Left kidney (tissue), 1 donor: Measurements from ENCODE around the gene GGN. TPM values are rescaled to one million over a fixed set of nuclear protein-coding genes. Genes with fewer than 3 reads are reported as not detected.

Experiments used
- polyA plus RNA-seq: library from polyadenylated mRNA; unstranded; fragments of 120-200 nt; gene quantifications from one replicate; pipeline ENCODE4 v1.2.1, GENCODE V29; 2013; ENCODE audit not compliant: insufficient read length

GGN gene
- polyA plus RNA-seq, 1 donor, result 0.48 TPM

Other genes with a start within 250 kb of the GGN start
- 2.0 TPM for gene DPF1, start 163.8 kb downstream of the GGN start, polyA plus RNA-seq
- 4.6 TPM for gene PPP1R14A, start 131.7 kb downstream of the GGN start, polyA plus RNA-seq
- gene SPINT2, start 123.5 kb downstream of the GGN start, polyA plus RNA-seq, result 274 TPM
- 5.5 TPM for gene C19orf33, start 83.8 kb downstream of the GGN start, polyA plus RNA-seq
- 26.1 TPM for gene YIF1B, start 72.1 kb downstream of the GGN start, polyA plus RNA-seq
- gene KCNK6, start 68.2 kb downstream of the GGN start, polyA plus RNA-seq, result 3.7 TPM
- 9.8 TPM for gene CATSPERG, start 52.2 kb downstream of the GGN start, polyA plus RNA-seq
- 140 TPM for gene PSMD8, start 13.5 kb downstream of the GGN start, polyA plus RNA-seq
- 1.4 TPM for gene SPRED3, start 663 bp upstream of the GGN start, polyA plus RNA-seq
- 13.0 TPM for gene FAM98C, start 15.1 kb upstream of the GGN start, polyA plus RNA-seq
- gene RASGRP4, start 38.2 kb upstream of the GGN start, polyA plus RNA-seq, result 0.67 TPM
- gene RYR1, start 45.7 kb upstream of the GGN start, polyA plus RNA-seq, result 9.6 TPM
- gene MAP4K1, start 229.9 kb upstream of the GGN start, polyA plus RNA-seq, result 3.9 TPM
- 318 TPM for gene EIF3K, start 231.2 kb upstream of the GGN start, polyA plus RNA-seq